Ovary (tissue), 9 donors: Measurements from ENCODE around the gene NID2. TPM values are rescaled to one million over a fixed set of nuclear protein-coding genes. Genes with fewer than 3 reads are reported as not detected.

Experiments
- DNase-seq, 5 donors: peaks; one replicate each; pipeline ENCODE4 v3.0.0-alpha.2; 2019 to 2020
- H3K27ac ChIP-seq, 2 donors: fragments of 200-600 bp; one replicate each; pipeline versions ENCODE4 v1.5.1 to v1.8.0; 2019 to 2022
- H3K27me3 ChIP-seq: fragments of 200-600 bp; one replicate; pipeline ENCODE4 v1.8.0; 2022
- H3K36me3 ChIP-seq: fragments of 200-600 bp; sonication (generic); one replicate; pipeline ENCODE4 v1.5.1; 2019
- H3K4me1 ChIP-seq: one replicate; pipeline ENCODE4 v1.8.1; 2013; ENCODE audit warnings: mild to moderate bottlenecking, moderate library complexity; ENCODE audit not compliant: insufficient read depth
- H3K4me3 ChIP-seq: fragments of 200-600 bp; sonication (generic); one replicate; pipeline ENCODE4 v1.5.1; 2017
- H3K9me3 ChIP-seq, 2 donors: fragments of 200-600 bp in 1 of 2; sonication (generic) in 1 of 2; one replicate each; pipeline versions ENCODE4 v1.5.1 to v1.8.1; 2013 to 2019; ENCODE audit warnings: mild to moderate bottlenecking in 1 of 2, moderate library complexity in 1 of 2
- CTCF ChIP-seq, 3 donors: fragments of 450-650 bp in 2 of 3; fragments of 200-600 bp in 1 of 3; IDR thresholded peaks; one replicate each; pipeline versions ENCODE4 v1.5.1 to v1.8.0; 2016 to 2022; ENCODE audit warnings: antibody characterized with exemption in 3 of 3, mild to moderate bottlenecking in 1 of 3
- EP300 ChIP-seq: sonication (generic); formaldehyde crosslinking; IDR thresholded peaks from one replicate; pipeline ENCODE4 v1.6.1; 2017; ENCODE audit warnings: antibody characterized with exemption
- POLR2A ChIP-seq: fragments of 450-650 bp; IDR thresholded peaks from one replicate; pipeline ENCODE4 v1.6.1; 2017; ENCODE audit warnings: antibody characterized with exemption, mild to moderate bottlenecking, moderate library complexity
- WGBS, 3 donors: extraction: QIAGEN DNeasy Blood & Tissue Kit in 1 of 3; methylation state at CpG; one replicate each; pipeline versions ENCODE4 v1.1.5 to v1.1.7; 2013 to 2017; 5-methylcytosine and 5-hydroxymethylcytosine counted together
- intact Hi-C, 4 donors: fragments of 100-400 bp; cut with DNase I; formaldehyde crosslinking; loops; one replicate each; pipeline versions ENCODE4 v1.11.0 to v1.15.1; 2022 to 2023
- polyA plus RNA-seq, 2 donors: library from polyadenylated mRNA; stranded (reverse); fragments of 200-250 nt in 1 of 2; fragments of 350-450 nt in 1 of 2; fragmentation: Illumina TruSeq in 1 of 2; extraction: RNeasy Lipid Tissue Mini Kit (QIAGEN cat#74804) in 1 of 2; gene quantifications; one replicate each; pipeline ENCODE4 v1.2.3, GENCODE V29; 2013 to 2014
- total RNA-seq, 7 donors: library from RNA; depleted of rRNA in 2 of 7; stranded (reverse); fragments of >200 nt in 2 of 7; fragmentation: NEBNext Ultra II Directional in 3 of 7; extraction: Animal tissue kit (Norgen Biotek cat#: 25700) in 3 of 7; gene quantifications; one replicate each; pipeline versions ENCODE4 v1.1.0 to v1.2.4, GENCODE V29; 2016 to 2023
- donor health status: DM: no; HTN: no; CAD: no; lungs with moderate emphysema.
- donor health status: DM: no; HTN: no; CAD: no.
- donor health status: Bipolar disorder and iron deficiency.
- donor health status: DM: yes; HTN: yes; CAD: no.
- donor health status: DM: no; HTN: no; CAD: no.
- donor health status: DM: yes; HTN: yes; CAD: no.

Gene NID2
- total and polyA plus RNA-seq, 9 donors = 31.5 to 83.8 (median 47.2) TPM

- Histone ChIP-seq H3K27ac (no peak overlapping the region), H3K9me3 (no peaks in the 10 kb centered on the region), H3K36me3 (no peaks in the 10 kb centered on the region), H3K4me1 (peaks cover 1% of the 10 kb centered on the region), H3K4me3 (no peak overlapping the region), H3K27me3 (no peaks in the 10 kb centered on the region)
- TF ChIP-seq EP300 (no peak), CTCF (IDR thresholded peaks at IDR 0.05) (no peak), POLR2A (no peak)
- DNase-seq = no peak
- intact Hi-C loops = no loop called here
Measured at GRCh38 chr14:51960866-51961265, 108.0 kb downstream of the NID2 start.

- no peaks in the 10 kb centered on the region for H3K36me3 ChIP-seq
- no peak overlapping the region for H3K4me3 ChIP-seq
- no peaks in the 10 kb centered on the region for H3K9me3 ChIP-seq
- peaks cover 1% of the 10 kb centered on the region for H3K4me1 ChIP-seq
- 98 to 100% (median 100%) methylated on average over 1 of the region's 1 CpG for WGBS, 3 donors
- no peak for DNase-seq
- no peak for TF ChIP-seq POLR2A
- no peak for TF ChIP-seq CTCF (IDR thresholded peaks at IDR 0.05)
- no peak for TF ChIP-seq EP300
- H3K27ac ChIP-seq = no peak overlapping the region
- intact Hi-C loops = no loop called here
- no peaks in the 10 kb centered on the region for H3K27me3 ChIP-seq
Measured at GRCh38 chr14:51959928-51960327, 108.9 kb downstream of the NID2 start.

DNA sequence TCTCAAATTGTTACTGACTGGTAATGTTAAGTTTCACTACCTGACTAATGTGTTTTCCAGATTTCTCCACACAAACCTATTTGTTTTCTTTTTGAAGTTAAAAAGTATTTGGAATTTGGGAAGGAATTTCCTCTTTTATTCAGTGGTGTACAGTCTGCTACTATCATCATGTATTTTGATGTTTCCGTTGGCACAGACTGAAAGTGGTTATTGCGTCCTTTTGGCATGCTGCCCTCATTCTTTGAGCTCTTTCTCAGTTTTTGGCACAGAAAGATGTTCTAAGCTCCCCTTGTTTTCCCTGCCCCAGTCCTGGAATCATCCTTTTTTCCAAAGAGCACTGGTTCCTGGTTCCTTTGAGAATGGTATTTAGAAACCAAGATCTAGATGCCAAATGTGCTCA is 110.9 kb downstream of the NID2 start:
- DNase-seq = no peak
- Histone ChIP-seq H3K9me3 (no peaks in the 10 kb centered on the region), H3K4me1 (peaks cover 1% of the 10 kb centered on the region), H3K27ac (no peak overlapping the region), H3K27me3 (no peaks in the 10 kb centered on the region), H3K36me3 (no peaks in the 10 kb centered on the region), H3K4me3 (no peak overlapping the region)
- TF ChIP-seq CTCF (IDR thresholded peaks at IDR 0.05) (no peak), POLR2A (no peak), EP300 (no peak)
- intact Hi-C loops = no loop called here
- 41 to 48% (median 48%) methylated on average over 2 of the region's 2 CpGs for WGBS, 3 donors

Other genes with a start within 250 kb of the NID2 start
- 10 to 100 TPM in 6 of 7 donors, 1 to 10 TPM in 1; 9.4 to 27.3 (median 11.4) TPM for gene GNG2, start 208.4 kb downstream of the NID2 start, total RNA-seq
- gene GNG2, start 208.4 kb downstream of the NID2 start, polyA plus RNA-seq = 10 to 100 TPM; 10.2 to 29.4 TPM
- 100 to 1,000 TPM in 5 of 7 donors, 10 to 100 TPM in 2; 47.4 to 198 (median 157) TPM for gene RTRAF, start 79.5 kb downstream of the NID2 start, total RNA-seq
- 100 to 1,000 TPM in 1 of 2 donors, 10 to 100 TPM in 1; 91.9 to 223 TPM for gene RTRAF, start 79.5 kb downstream of the NID2 start, polyA plus RNA-seq
- 1 to 10 TPM in 1 of 7 donors, under 1 TPM in 6; 0.10 to 1.0 (median 0.52) TPM for gene PTGDR, start 198.6 kb upstream of the NID2 start, total RNA-seq
- gene PTGDR, start 198.6 kb upstream of the NID2 start, polyA plus RNA-seq = 1 to 10 TPM in 1 of 2 donors, under 1 TPM in 1; 0.17 to 1.8 TPM
- 10 to 100 TPM in 2 of 7 donors, 1 to 10 TPM in 4, under 1 TPM in 1; 0.86 to 15.6 (median 6.7) TPM for gene PTGER2, start 245.3 kb upstream of the NID2 start, total RNA-seq
- gene PTGER2, start 245.3 kb upstream of the NID2 start, polyA plus RNA-seq = 1 to 10 TPM; 5.5 to 5.8 TPM